Liver (tissue), 3 donors: ENCODE data around the gene SLC20A1.
"Not testable (repeated sequence)": the region's sequence is repeated elsewhere in the genome, so short reads cannot be mapped to it uniquely, and the experiment has no call there.

Source experiments
- EGR1 ChIP-seq, 2 donors: IDR thresholded peaks; 2 replicates each; pipeline ENCODE4 v1.6.1; 2016 to 2018; ENCODE audit warnings: antibody characterized with exemption in 2 of 2, low read depth in 2 of 2
- FOXA2 ChIP-seq: IDR thresholded peaks from 2 replicates; pipeline ENCODE4 v1.6.1; 2016; ENCODE audit warnings: antibody characterized with exemption
- RAD21 ChIP-seq, 2 donors: IDR thresholded peaks; 2 replicates each; pipeline ENCODE4 v1.6.1; 2016; ENCODE audit warnings: antibody characterized with exemption in 2 of 2, mild to moderate bottlenecking in 2 of 2
- TAF1 ChIP-seq: conservative IDR thresholded peaks from 2 replicates; pipeline ENCODE4 v1.6.1; 2016; ENCODE audit warnings: antibody characterized with exemption, mild to moderate bottlenecking
- TF ChIP-seq, protein P1 (sequence below): IDR thresholded peaks from 2 replicates; pipeline ENCODE4 v1.6.1; 2016; ENCODE audit warnings: antibody characterized with exemption
- TF ChIP-seq, protein P2 (sequence below): fragments of 150-350 bp; IDR thresholded peaks from 2 replicates; pipeline ENCODE4 v1.5.1; 2017; ENCODE audit warnings: improper control_type of control experiment, low read depth, low read length; ENCODE audit not compliant: missing input control
- TF ChIP-seq, protein P3 (sequence below): IDR thresholded peaks from 2 replicates; pipeline ENCODE4 v1.6.1; 2016; ENCODE audit warnings: antibody characterized with exemption
- donor health status: healthy.
- donor health status: healthy.

DNA sequence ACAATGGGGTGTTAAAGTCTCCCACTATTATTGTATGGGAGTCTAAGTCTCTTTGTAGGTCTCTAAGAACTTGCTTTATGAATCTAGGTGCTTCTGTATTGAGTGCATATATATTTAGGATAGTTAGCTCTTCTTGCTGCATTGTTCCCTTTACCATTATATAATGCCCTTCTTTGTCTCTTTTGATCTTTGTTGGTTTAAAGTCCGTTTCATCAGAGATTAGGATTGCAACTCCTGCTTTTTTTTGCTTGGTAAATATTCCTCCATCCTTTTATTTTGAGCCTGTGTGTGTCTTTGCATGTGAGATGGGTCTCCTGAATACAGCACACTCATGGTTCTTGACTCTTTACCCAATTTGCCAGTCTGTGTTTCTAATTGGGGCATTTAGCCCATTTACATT, 33.5 kb upstream of the SLC20A1 start:
- TF ChIP-seq TAF1; EGR1 (IDR thresholded peaks at IDR 0.05; ENCODE audit: low read depth in 2 of 2); FOXA2; RAD21 (IDR thresholded peaks at IDR 0.05): not testable (repeated sequence)
- TF ChIP-seq, protein P1, sequence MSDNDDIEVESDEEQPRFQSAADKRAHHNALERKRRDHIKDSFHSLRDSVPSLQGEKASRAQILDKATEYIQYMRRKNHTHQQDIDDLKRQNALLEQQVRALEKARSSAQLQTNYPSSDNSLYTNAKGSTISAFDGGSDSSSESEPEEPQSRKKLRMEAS: not testable (repeated sequence)
- TF ChIP-seq, protein P2, sequence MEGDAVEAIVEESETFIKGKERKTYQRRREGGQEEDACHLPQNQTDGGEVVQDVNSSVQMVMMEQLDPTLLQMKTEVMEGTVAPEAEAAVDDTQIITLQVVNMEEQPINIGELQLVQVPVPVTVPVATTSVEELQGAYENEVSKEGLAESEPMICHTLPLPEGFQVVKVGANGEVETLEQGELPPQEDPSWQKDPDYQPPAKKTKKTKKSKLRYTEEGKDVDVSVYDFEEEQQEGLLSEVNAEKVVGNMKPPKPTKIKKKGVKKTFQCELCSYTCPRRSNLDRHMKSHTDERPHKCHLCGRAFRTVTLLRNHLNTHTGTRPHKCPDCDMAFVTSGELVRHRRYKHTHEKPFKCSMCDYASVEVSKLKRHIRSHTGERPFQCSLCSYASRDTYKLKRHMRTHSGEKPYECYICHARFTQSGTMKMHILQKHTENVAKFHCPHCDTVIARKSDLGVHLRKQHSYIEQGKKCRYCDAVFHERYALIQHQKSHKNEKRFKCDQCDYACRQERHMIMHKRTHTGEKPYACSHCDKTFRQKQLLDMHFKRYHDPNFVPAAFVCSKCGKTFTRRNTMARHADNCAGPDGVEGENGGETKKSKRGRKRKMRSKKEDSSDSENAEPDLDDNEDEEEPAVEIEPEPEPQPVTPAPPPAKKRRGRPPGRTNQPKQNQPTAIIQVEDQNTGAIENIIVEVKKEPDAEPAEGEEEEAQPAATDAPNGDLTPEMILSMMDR: not testable (repeated sequence)
- TF ChIP-seq, protein P3, sequence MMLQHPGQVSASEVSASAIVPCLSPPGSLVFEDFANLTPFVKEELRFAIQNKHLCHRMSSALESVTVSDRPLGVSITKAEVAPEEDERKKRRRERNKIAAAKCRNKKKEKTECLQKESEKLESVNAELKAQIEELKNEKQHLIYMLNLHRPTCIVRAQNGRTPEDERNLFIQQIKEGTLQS: not testable (repeated sequence)
